Nephron (organoid): ENCODE results near the gene GNB1.
A peak's percentile ranks its signal among the peaks of the same experiment; 100 is the strongest.

Source experiments
- H3K27ac Mint-ChIP-seq, 3 experiments: 2 replicates each; pipeline ENCODE4 v1.8.0; 2020; ENCODE audit warnings: mixed read lengths in 3 of 3, mild to moderate bottlenecking in 2 of 3, moderate library complexity in 1 of 3
- H3K27me3 Mint-ChIP-seq: 2 replicates; pipeline ENCODE4 v1.8.0; 2021; ENCODE audit warnings: low read depth, mild to moderate bottlenecking, moderate library complexity, mixed read lengths
- H3K36me3 Mint-ChIP-seq: 2 replicates; pipeline ENCODE4 v1.8.0; 2020; ENCODE audit warnings: low read depth, mixed read lengths
- H3K4me1 Mint-ChIP-seq: 2 replicates; pipeline ENCODE4 v1.8.0; 2020; ENCODE audit warnings: mixed read lengths
- H3K4me3 Mint-ChIP-seq, 3 experiments: 2 replicates each; pipeline ENCODE4 v1.8.0; 2020; ENCODE audit warnings: mild to moderate bottlenecking in 3 of 3, mixed read lengths in 3 of 3, moderate library complexity in 2 of 3
- H3K9me3 Mint-ChIP-seq: 2 replicates; pipeline ENCODE4 v1.8.0; 2020; ENCODE audit warnings: mixed read lengths
- CTCF ChIP-seq, 3 experiments: fragments of 200-600 bp; sonication (generic); IDR thresholded peaks; one replicate each; pipeline ENCODE4 v1.5.0; 2021; ENCODE audit warnings: antibody characterized with exemption in 3 of 3; ENCODE audit not compliant: unreplicated experiment in 3 of 3

The GNB1 gene

GRCh38 chr1:1793481-1794244 lies 97.2 kb downstream of the GNB1 start:
- H3K27ac Mint-ChIP-seq = no peak overlapping the region
- peaks cover 76% of the 10 kb centered on the region for H3K36me3 Mint-ChIP-seq
- TF ChIP-seq CTCF (IDR thresholded peaks at IDR 0.05; ENCODE audit: unreplicated experiment in 3 of 3) = no peak
- H3K9me3 Mint-ChIP-seq = no peaks in the 10 kb centered on the region
- H3K27me3 Mint-ChIP-seq = no peaks in the 10 kb centered on the region
- no peaks in the 10 kb centered on the region for H3K4me1 Mint-ChIP-seq
- H3K4me3 Mint-ChIP-seq = no peak overlapping the region

- Mint-ChIP-seq H3K36me3 (peaks cover 84% of the 10 kb centered on the region), H3K4me3 (no peak overlapping the region), H3K27ac (no peak overlapping the region), H3K27me3 (no peaks in the 10 kb centered on the region), H3K9me3 (no peaks in the 10 kb centered on the region), H3K4me1 (no peaks in the 10 kb centered on the region)
- TF ChIP-seq CTCF (IDR thresholded peaks at IDR 0.05; ENCODE audit: unreplicated experiment in 3 of 3) = peak in 1 of 3 experiments; percentile 26
Measured at GRCh38 chr1:1788646-1789431, 102.0 kb downstream of the GNB1 start.

- H3K4me1 Mint-ChIP-seq = no peaks in the 10 kb centered on the region
- H3K27ac Mint-ChIP-seq = no peak overlapping the region
- peaks cover 79% of the 10 kb centered on the region for H3K36me3 Mint-ChIP-seq
- no peaks in the 10 kb centered on the region for H3K27me3 Mint-ChIP-seq
- no peak for TF ChIP-seq CTCF (IDR thresholded peaks at IDR 0.05; ENCODE audit: unreplicated experiment in 3 of 3)
- H3K9me3 Mint-ChIP-seq = no peaks in the 10 kb centered on the region
- no peak overlapping the region for H3K4me3 Mint-ChIP-seq
Measured at GRCh38 chr1:1788136-1788535, 102.8 kb downstream of the GNB1 start.

GRCh38 chr1:1786836-1787605 lies 103.9 kb downstream of the GNB1 start:
- H3K27me3 Mint-ChIP-seq = no peaks in the 10 kb centered on the region
- peaks cover 70% of the 10 kb centered on the region for H3K36me3 Mint-ChIP-seq

GRCh38 chr1:1785666-1786065 lies 105.2 kb downstream of the GNB1 start:
- H3K27me3 Mint-ChIP-seq = no peaks in the 10 kb centered on the region
- H3K4me1 Mint-ChIP-seq = peaks cover 5% of the 10 kb centered on the region
- no peak for TF ChIP-seq CTCF (IDR thresholded peaks at IDR 0.05; ENCODE audit: unreplicated experiment in 3 of 3)
- no peaks in the 10 kb centered on the region for H3K9me3 Mint-ChIP-seq
- H3K4me3 Mint-ChIP-seq = no peak overlapping the region
- no peak overlapping the region for H3K27ac Mint-ChIP-seq
- H3K36me3 Mint-ChIP-seq = peaks cover 61% of the 10 kb centered on the region

More at GRCh38 chr1:1786836-1787605, 103.9 kb downstream of the GNB1 start:
- no peaks in the 10 kb centered on the region for H3K4me1 Mint-ChIP-seq
- H3K9me3 Mint-ChIP-seq = no peaks in the 10 kb centered on the region
- no peak overlapping the region for H3K27ac Mint-ChIP-seq
- H3K4me3 Mint-ChIP-seq = no peak overlapping the region
- no peak for TF ChIP-seq CTCF (IDR thresholded peaks at IDR 0.05; ENCODE audit: unreplicated experiment in 3 of 3)
